LNCAP (cell line): ENCODE results near the gene SLC39A11.

Source experiments
- CTCF ChIP-seq: fragments of 450-650 bp; IDR thresholded peaks from 2 replicates; pipeline ENCODE4 v1.5.1; 2017; ENCODE audit warnings: mild to moderate bottlenecking

Gene SLC39A11

GRCh38 chr17:73003487-73003886 is 89.0 kb downstream of the SLC39A11 start:
- TF ChIP-seq CTCF = no peak

- TF ChIP-seq CTCF = no peak
Observed at GRCh38 chr17:73000832-73001231, 91.7 kb downstream of the SLC39A11 start.

- no peak for TF ChIP-seq CTCF
Observed at GRCh38 chr17:72998343-72998742, 94.1 kb downstream of the SLC39A11 start.

- no peak for TF ChIP-seq CTCF
Observed at GRCh38 chr17:72997559-72997958, 94.9 kb downstream of the SLC39A11 start.

- no peak for TF ChIP-seq CTCF
Observed at GRCh38 chr17:72996791-72997190, 95.7 kb downstream of the SLC39A11 start.

GRCh38 chr17:72995008-72995656 is 97.4 kb downstream of the SLC39A11 start:
- no peak for TF ChIP-seq CTCF

- TF ChIP-seq CTCF = no peak
Observed at GRCh38 chr17:72991651-72992050, 100.8 kb downstream of the SLC39A11 start.

GRCh38 chr17:72989074-72989610 is 103.3 kb downstream of the SLC39A11 start:
- TF ChIP-seq CTCF = no peak
